Panc1 (cell line): Measurements from ENCODE around the gene CD48. TPM values are rescaled to one million over a fixed set of nuclear protein-coding genes. Genes with fewer than 3 reads are reported as not detected.

Experiments
- ATAC-seq: fragments of 200-7000 bp; cut with Tn5 transposase; 2 replicates; pipeline ENCODE4 v1.9.1; 2020; ENCODE audit warnings: mild to moderate bottlenecking, moderate library complexity
- BruUV-seq: library from RNA; stranded (reverse); fragments of 400-500 nt; replicated peaks from 2 replicates; lab custom pipeline; 2021; lab: Mats Ljungman, UMichigan
- CTCF ChIA-PET: fragments of 300-600 bp; sonication (Branson Sonifier 250); formaldehyde crosslinking; loops from one replicate; lab custom pipeline; 2022; ENCODE audit warnings: antibody characterized with exemption; lab: Charles Lee
- POLR2A ChIA-PET: fragments of 300-600 bp; sonication (Branson Sonifier 250); formaldehyde crosslinking; loops from one replicate; lab custom pipeline; 2022; ENCODE audit warnings: antibody characterized with exemption; lab: Charles Lee
- DNase-seq: peaks from one replicate; pipeline ENCODE4 v3.0.0-alpha.2; 2010; ENCODE audit warnings: low read depth, low spot score
- H3K27ac ChIP-seq: 2 replicates; pipeline ENCODE4 v1.5.1; 2011; ENCODE audit warnings: mild to moderate bottlenecking, low read length, inconsistent platforms
- H3K27me3 ChIP-seq: fragments of 200-500 bp; sonication (Bioruptor generic); 2 replicates; pipeline ENCODE4 v1.6.0; 2014; ENCODE audit warnings: low read length, inconsistent platforms; ENCODE audit not compliant: control insufficient read depth, insufficient read depth
- H3K36me3 ChIP-seq: fragments of 200-500 bp; sonication (Bioruptor generic); 2 replicates; pipeline ENCODE4 v1.5.1; 2014; ENCODE audit warnings: inconsistent platforms, mild to moderate bottlenecking, low read length, moderate library complexity; ENCODE audit not compliant: control insufficient read depth, insufficient read depth
- H3K4me1 ChIP-seq: 2 replicates; pipeline ENCODE4 v1.5.1; 2011; ENCODE audit warnings: inconsistent platforms, mild to moderate bottlenecking, low read length, moderate library complexity; ENCODE audit not compliant: control insufficient read depth, insufficient read depth
- H3K4me3 ChIP-seq, 2 experiments: 2 replicates each; pipeline ENCODE4 v1.5.1; 2011 to 2012; ENCODE audit warnings: low read depth in 2 of 2, low read length in 2 of 2, mild to moderate bottlenecking in 2 of 2, inconsistent platforms in 1 of 2, moderate library complexity in 1 of 2
- H3K9me3 ChIP-seq: fragments of 200-500 bp; sonication (Bioruptor generic); 2 replicates; pipeline ENCODE4 v1.5.1; 2014; ENCODE audit warnings: low read depth, mild to moderate bottlenecking, inconsistent platforms, low read length, moderate library complexity; ENCODE audit not compliant: control insufficient read depth, insufficient read depth
- POLR2AphosphoS5 ChIP-seq: IDR thresholded peaks from 2 replicates; pipeline ENCODE4 v1.6.1; 2012; ENCODE audit warnings: mild to moderate bottlenecking, low read depth, low read length, moderate library complexity
- REST ChIP-seq, 2 experiments: IDR thresholded peaks; 2 replicates each; pipeline ENCODE4 v1.6.1; 2011 to 2012; ENCODE audit warnings: low read depth in 2 of 2, control low read depth in 1 of 2, low read length in 1 of 2, mild to moderate bottlenecking in 1 of 2, moderate library complexity in 1 of 2; ENCODE audit not compliant: insufficient read depth in 1 of 2
- SIN3A ChIP-seq: IDR thresholded peaks from 2 replicates; pipeline ENCODE4 v1.6.1; 2012; ENCODE audit warnings: low read depth, mild to moderate bottlenecking, low read length, moderate library complexity, borderline replicate concordance; ENCODE audit not compliant: insufficient read depth
- TCF7L2 ChIP-seq: IDR thresholded peaks from 2 replicates; pipeline ENCODE4 v1.6.1; 2011; ENCODE audit warnings: mild to moderate bottlenecking, low read depth, low read length, inconsistent platforms
- in situ Hi-C: cut with HindIII; loops from 2 replicates; pipeline ENCODE4 v1.10.0; 2016; ENCODE audit warnings: low sequenced_read_pairs, low pct_unique_long_range_greater_than_20kb
- intact Hi-C: fragments of 100-400 bp; cut with micrococcal nuclease; formaldehyde crosslinking; loops from one replicate; pipeline ENCODE4 v1.10.0; 2022; ENCODE audit not compliant: unreplicated experiment
- total RNA-seq: library from RNA; stranded (reverse); gene quantifications from one replicate; pipeline ENCODE4 v1.2.1, GENCODE V29; 2021; ENCODE audit not compliant: unreplicated experiment
- TF ChIP-seq, protein P1 (sequence below): fragments of 450-650 bp; IDR thresholded peaks from 2 replicates; pipeline ENCODE4 v1.5.1; 2017; ENCODE audit warnings: mild to moderate bottlenecking

CD48 gene
- total RNA-seq, 1 experiment from 2014 or later: 0.67 TPM

DNA sequence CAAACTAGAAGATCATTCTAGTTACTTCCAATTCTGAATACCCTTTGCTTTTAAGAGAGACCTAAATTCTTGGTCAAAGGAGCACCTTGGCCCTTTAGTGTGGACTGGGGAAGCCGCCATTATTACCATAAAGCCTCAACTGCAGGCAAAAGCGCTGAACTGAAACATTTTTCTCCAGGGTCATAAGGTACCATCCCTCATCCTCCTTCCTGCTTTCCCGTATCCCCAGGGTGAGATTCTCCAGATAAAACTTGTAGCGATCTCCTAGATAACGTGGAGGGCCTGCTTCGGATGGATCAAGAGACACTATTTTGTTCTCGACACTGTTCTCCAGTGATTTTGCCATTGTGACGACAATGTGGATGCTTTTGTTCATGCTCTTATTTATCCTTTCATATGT lies 74.6 kb downstream of the CD48 start:
- ATAC-seq (no peak), DNase-seq (no peak)
- Histone ChIP-seq H3K9me3 (no peaks in the 10 kb centered on the region), H3K27ac (no peak overlapping the region), H3K36me3 (no peaks in the 10 kb centered on the region), H3K4me3 (no peak overlapping the region), H3K27me3 (peaks cover 2% of the 10 kb centered on the region), H3K4me1 (no peaks in the 10 kb centered on the region)
- CTCF ChIA-PET: no interaction called here
- intact Hi-C loops (no loop called here), in situ Hi-C loops (no loop called here)
- POLR2A ChIA-PET: no interaction called here
- TF ChIP-seq SIN3A (no peak), TCF7L2 (no peak), REST (IDR thresholded peaks at IDR 0.05; ENCODE audit: insufficient read depth in 1 of 2, low read depth in 2 of 2, low read length in 1 of 2) (no peak), POLR2AphosphoS5 (no peak)
- TF ChIP-seq, protein P1, sequence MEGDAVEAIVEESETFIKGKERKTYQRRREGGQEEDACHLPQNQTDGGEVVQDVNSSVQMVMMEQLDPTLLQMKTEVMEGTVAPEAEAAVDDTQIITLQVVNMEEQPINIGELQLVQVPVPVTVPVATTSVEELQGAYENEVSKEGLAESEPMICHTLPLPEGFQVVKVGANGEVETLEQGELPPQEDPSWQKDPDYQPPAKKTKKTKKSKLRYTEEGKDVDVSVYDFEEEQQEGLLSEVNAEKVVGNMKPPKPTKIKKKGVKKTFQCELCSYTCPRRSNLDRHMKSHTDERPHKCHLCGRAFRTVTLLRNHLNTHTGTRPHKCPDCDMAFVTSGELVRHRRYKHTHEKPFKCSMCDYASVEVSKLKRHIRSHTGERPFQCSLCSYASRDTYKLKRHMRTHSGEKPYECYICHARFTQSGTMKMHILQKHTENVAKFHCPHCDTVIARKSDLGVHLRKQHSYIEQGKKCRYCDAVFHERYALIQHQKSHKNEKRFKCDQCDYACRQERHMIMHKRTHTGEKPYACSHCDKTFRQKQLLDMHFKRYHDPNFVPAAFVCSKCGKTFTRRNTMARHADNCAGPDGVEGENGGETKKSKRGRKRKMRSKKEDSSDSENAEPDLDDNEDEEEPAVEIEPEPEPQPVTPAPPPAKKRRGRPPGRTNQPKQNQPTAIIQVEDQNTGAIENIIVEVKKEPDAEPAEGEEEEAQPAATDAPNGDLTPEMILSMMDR: no peak
- BruUV-seq: no TSS peak

DNA sequence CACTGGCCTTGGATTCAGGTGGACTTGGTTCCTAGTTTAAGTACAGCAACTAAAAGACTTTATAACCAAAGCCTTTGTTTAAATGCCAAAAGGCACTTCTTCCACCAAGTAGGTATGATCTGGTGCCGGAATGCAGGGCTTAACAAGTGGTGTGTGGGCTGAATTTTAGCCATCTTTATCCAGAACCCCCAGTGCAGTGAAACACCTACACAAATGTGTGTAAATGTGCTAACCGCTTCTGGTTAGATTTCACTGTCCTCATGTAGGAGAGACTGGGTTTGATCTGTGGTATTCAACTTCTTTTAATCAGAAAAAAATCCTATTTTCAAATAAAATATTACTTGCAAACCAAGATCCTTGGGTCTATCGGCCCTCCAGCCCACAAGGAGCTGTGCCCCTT lies 75.1 kb downstream of the CD48 start:
- CTCF ChIA-PET: no interaction called here
- in situ Hi-C loops: no loop called here
- H3K27me3 ChIP-seq: peaks cover 2% of the 10 kb centered on the region

More for the DNA sequence above, 75.1 kb downstream of the CD48 start:
- H3K4me3 ChIP-seq: no peak overlapping the region
- POLR2A ChIA-PET: no interaction called here
- ATAC-seq: no peak
- TF ChIP-seq SIN3A (no peak), REST (IDR thresholded peaks at IDR 0.05; ENCODE audit: insufficient read depth in 1 of 2, low read depth in 2 of 2, low read length in 1 of 2) (no peak), POLR2AphosphoS5 (no peak), TCF7L2 (no peak)
- TF ChIP-seq, protein P1: no peak
- DNase-seq: no peak
- BruUV-seq: no TSS peak
- H3K4me1 ChIP-seq: no peaks in the 10 kb centered on the region
- H3K9me3 ChIP-seq: no peaks in the 10 kb centered on the region
- H3K27ac ChIP-seq: no peak overlapping the region
- H3K36me3 ChIP-seq: no peaks in the 10 kb centered on the region
- intact Hi-C loops: no loop called here
